Nephron (organoid): ENCODE results near the gene MS4A15.

Source experiments
- H3K27ac Mint-ChIP-seq, 3 experiments: 2 replicates each; pipeline ENCODE4 v1.8.0; 2020; ENCODE audit warnings: mixed read lengths in 3 of 3, mild to moderate bottlenecking in 2 of 3, moderate library complexity in 1 of 3
- H3K27me3 Mint-ChIP-seq: 2 replicates; pipeline ENCODE4 v1.8.0; 2021; ENCODE audit warnings: low read depth, mild to moderate bottlenecking, moderate library complexity, mixed read lengths
- H3K36me3 Mint-ChIP-seq: 2 replicates; pipeline ENCODE4 v1.8.0; 2020; ENCODE audit warnings: low read depth, mixed read lengths
- H3K4me1 Mint-ChIP-seq: 2 replicates; pipeline ENCODE4 v1.8.0; 2020; ENCODE audit warnings: mixed read lengths
- H3K4me3 Mint-ChIP-seq, 3 experiments: 2 replicates each; pipeline ENCODE4 v1.8.0; 2020; ENCODE audit warnings: mild to moderate bottlenecking in 3 of 3, mixed read lengths in 3 of 3, moderate library complexity in 2 of 3
- H3K9me3 Mint-ChIP-seq: 2 replicates; pipeline ENCODE4 v1.8.0; 2020; ENCODE audit warnings: mixed read lengths
- CTCF ChIP-seq, 3 experiments: fragments of 200-600 bp; sonication (generic); IDR thresholded peaks; one replicate each; pipeline ENCODE4 v1.5.0; 2021; ENCODE audit warnings: antibody characterized with exemption in 3 of 3; ENCODE audit not compliant: unreplicated experiment in 3 of 3

The MS4A15 gene

GRCh38 chr11:60809249-60809648 is 52.6 kb downstream of the MS4A15 start:
- TF ChIP-seq CTCF (IDR thresholded peaks at IDR 0.05; ENCODE audit: unreplicated experiment in 3 of 3), result no peak
- Mint-ChIP-seq H3K36me3 (no peaks in the 10 kb centered on the region), H3K4me3 (no peak overlapping the region), H3K27ac (no peak overlapping the region), H3K9me3 (peaks cover 4% of the 10 kb centered on the region), H3K4me1 (no peaks in the 10 kb centered on the region), H3K27me3 (peaks cover 10% of the 10 kb centered on the region)

GRCh38 chr11:60809691-60810090 is 53.0 kb downstream of the MS4A15 start:
- Mint-ChIP-seq H3K27me3 (peaks cover 11% of the 10 kb centered on the region), H3K4me3 (no peak overlapping the region), H3K4me1 (no peaks in the 10 kb centered on the region), H3K27ac (no peak overlapping the region), H3K36me3 (no peaks in the 10 kb centered on the region), H3K9me3 (peaks cover 5% of the 10 kb centered on the region)
- TF ChIP-seq CTCF (IDR thresholded peaks at IDR 0.05; ENCODE audit: unreplicated experiment in 3 of 3), result no peak

GRCh38 chr11:60810151-60810550 is 53.5 kb downstream of the MS4A15 start:
- Mint-ChIP-seq H3K36me3 (no peaks in the 10 kb centered on the region), H3K4me3 (no peak overlapping the region), H3K27me3 (peaks cover 14% of the 10 kb centered on the region), H3K27ac (no peak overlapping the region), H3K9me3 (peaks cover 5% of the 10 kb centered on the region), H3K4me1 (no peaks in the 10 kb centered on the region)
- no peak for TF ChIP-seq CTCF (IDR thresholded peaks at IDR 0.05; ENCODE audit: unreplicated experiment in 3 of 3)

- Mint-ChIP-seq H3K4me3 (no peak overlapping the region), H3K9me3 (peaks cover 5% of the 10 kb centered on the region), H3K27me3 (peaks cover 13% of the 10 kb centered on the region), H3K4me1 (no peaks in the 10 kb centered on the region), H3K27ac (no peak overlapping the region), H3K36me3 (no peaks in the 10 kb centered on the region)
- no peak for TF ChIP-seq CTCF (IDR thresholded peaks at IDR 0.05; ENCODE audit: unreplicated experiment in 3 of 3)
Measured at GRCh38 chr11:60810569-60810968, 53.9 kb downstream of the MS4A15 start.

- peaks cover 13% of the 10 kb centered on the region for H3K9me3 Mint-ChIP-seq
- H3K27ac Mint-ChIP-seq, result no peak overlapping the region
- TF ChIP-seq CTCF (IDR thresholded peaks at IDR 0.05; ENCODE audit: unreplicated experiment in 3 of 3), result no peak
- H3K27me3 Mint-ChIP-seq, result peaks cover 13% of the 10 kb centered on the region
- no peaks in the 10 kb centered on the region for H3K4me1 Mint-ChIP-seq
- H3K36me3 Mint-ChIP-seq, result no peaks in the 10 kb centered on the region
- H3K4me3 Mint-ChIP-seq, result no peak overlapping the region
Measured at GRCh38 chr11:60813324-60813723, 56.7 kb downstream of the MS4A15 start.

- H3K36me3 Mint-ChIP-seq, result no peaks in the 10 kb centered on the region
- no peak for TF ChIP-seq CTCF (IDR thresholded peaks at IDR 0.05; ENCODE audit: unreplicated experiment in 3 of 3)
Measured at GRCh38 chr11:60814112-60814511, 57.4 kb downstream of the MS4A15 start.

More at GRCh38 chr11:60814112-60814511, 57.4 kb downstream of the MS4A15 start:
- peaks cover 13% of the 10 kb centered on the region for H3K9me3 Mint-ChIP-seq
- H3K27ac Mint-ChIP-seq, result no peak overlapping the region
- no peaks in the 10 kb centered on the region for H3K4me1 Mint-ChIP-seq
- H3K4me3 Mint-ChIP-seq, result no peak overlapping the region
- peaks cover 14% of the 10 kb centered on the region for H3K27me3 Mint-ChIP-seq
